Activated CD4-positive, alpha-beta memory T cell treated with anti-CD3 and anti-CD28 coated beads for 36 hours (primary cell): ENCODE results near the gene BRI3. TPM values are rescaled to one million over a fixed set of nuclear protein-coding genes. Genes with fewer than 3 reads are reported as not detected.
"Not testable (repeated sequence)": the region's sequence is repeated elsewhere in the genome, so short reads cannot be mapped to it uniquely, and the experiment has no call there.

Experiments used
- CTCF ChIA-PET: fragments of 350-600 bp; sonication (Branson Sonifier 250); formaldehyde crosslinking; loops from one replicate; lab custom pipeline; 2021; ENCODE audit warnings: antibody characterized with exemption, inconsistent platforms; lab: Charles Lee
- POLR2A ChIA-PET: fragments of 350-600 bp; sonication (Branson Sonifier 250); formaldehyde crosslinking; loops from one replicate; lab custom pipeline; 2021; ENCODE audit warnings: antibody characterized with exemption; lab: Charles Lee
- DNase-seq: peaks from one replicate; pipeline ENCODE4 v3.0.0-alpha.2; 2020
- H3K27ac Mint-ChIP-seq: one replicate; pipeline ENCODE4 v1.8.0; 2021; ENCODE audit warnings: mixed read lengths
- H3K27me3 Mint-ChIP-seq: one replicate; pipeline ENCODE4 v1.8.0; 2021; ENCODE audit warnings: mixed read lengths
- H3K36me3 Mint-ChIP-seq: one replicate; pipeline ENCODE4 v1.8.0; 2021; ENCODE audit warnings: mixed read lengths
- H3K4me1 Mint-ChIP-seq: one replicate; pipeline ENCODE4 v1.8.0; 2021; ENCODE audit warnings: low read depth, mixed read lengths
- H3K4me3 Mint-ChIP-seq: one replicate; pipeline ENCODE4 v1.8.0; 2021; ENCODE audit warnings: mild to moderate bottlenecking, mixed read lengths
- H3K9me3 Mint-ChIP-seq: one replicate; pipeline ENCODE4 v1.8.0; 2021; ENCODE audit warnings: mixed read lengths
- intact Hi-C: fragments of 100-400 bp; cut with micrococcal nuclease; formaldehyde crosslinking; loops from one replicate; pipeline ENCODE4 v1.15.1; 2023
- total RNA-seq, 2 experiments: library from RNA; stranded (reverse); gene quantifications; one replicate each; pipeline ENCODE4 v1.2.3, GENCODE V29; 2021

The BRI3 gene
- total RNA-seq, 2 experiments from 2014 or later: 52.0 to 52.9 TPM

DNA sequence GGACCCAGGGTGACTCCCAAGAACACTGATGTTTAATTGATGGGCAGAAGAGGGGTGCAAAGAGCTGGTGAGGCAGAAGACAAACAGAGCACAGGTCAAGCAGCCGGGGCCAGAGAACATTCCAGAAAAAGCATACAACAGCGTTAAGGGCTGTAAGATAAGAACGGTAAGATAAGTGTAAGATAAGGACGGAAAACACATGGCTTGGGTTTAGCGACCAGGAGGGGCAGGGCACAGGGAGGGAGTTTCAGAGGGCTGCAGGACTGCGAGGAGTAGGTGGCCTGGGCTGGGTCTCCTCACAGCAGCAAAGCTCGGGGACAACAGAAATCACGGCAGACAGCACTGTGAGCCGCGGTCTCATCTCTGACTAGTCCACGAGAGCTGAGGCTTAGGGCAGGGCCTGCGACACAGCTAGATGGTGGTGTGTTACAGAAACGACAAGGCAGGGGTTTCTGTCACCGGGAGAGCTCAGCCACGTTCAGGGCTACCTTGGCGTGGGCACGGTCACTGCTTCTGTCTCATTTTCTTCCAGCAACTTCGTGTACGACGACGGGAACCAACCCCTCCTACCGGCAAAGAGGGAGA lies 24.6 kb downstream of the BRI3 start:
- POLR2A ChIA-PET: no interaction called here
- H3K27me3 Mint-ChIP-seq: no peaks in the 10 kb centered on the region

DNA sequence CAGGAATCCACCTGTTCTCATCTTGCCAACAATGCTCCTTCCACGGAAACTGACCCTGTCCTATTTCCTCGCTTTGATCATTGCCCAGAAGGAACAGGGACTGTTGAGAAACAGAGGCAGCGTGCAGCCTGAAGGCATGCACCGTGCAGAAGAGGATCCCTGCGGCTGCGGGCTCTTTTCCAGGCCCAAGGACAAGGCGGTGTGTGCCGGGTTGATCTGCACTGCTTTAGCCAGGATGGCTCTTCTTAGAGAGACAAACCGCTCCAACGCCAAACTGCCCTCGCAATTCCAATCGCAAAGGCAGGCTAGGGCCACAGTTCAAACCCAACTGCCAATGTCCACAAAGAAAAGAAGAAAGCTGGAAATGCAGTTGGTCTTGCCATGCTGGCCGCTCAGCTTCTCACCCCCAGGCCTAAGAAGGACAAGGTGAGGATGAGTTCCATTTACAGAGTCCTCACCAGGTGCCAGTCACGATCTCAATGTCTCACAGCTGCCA lies 26.5 kb downstream of the BRI3 start:
- ChIA-PET POLR2A (no interaction called here), CTCF (no interaction called here)
- no peaks in the 10 kb centered on the region for H3K27me3 Mint-ChIP-seq
- no peak overlapping the region for H3K4me3 Mint-ChIP-seq
- intact Hi-C loops: no loop called here
- no peaks in the 10 kb centered on the region for H3K4me1 Mint-ChIP-seq
- H3K36me3 Mint-ChIP-seq: no peaks in the 10 kb centered on the region
- no peak overlapping the region for H3K27ac Mint-ChIP-seq
- H3K9me3 Mint-ChIP-seq: no peaks in the 10 kb centered on the region
- DNase-seq: no peak

More for the DNA sequence above, 24.6 kb downstream of the BRI3 start:
- intact Hi-C loops: no loop called here
- Mint-ChIP-seq H3K4me1 (no peaks in the 10 kb centered on the region), H3K27ac (no peak overlapping the region), H3K4me3 (no peak overlapping the region), H3K36me3 (no peaks in the 10 kb centered on the region), H3K9me3 (no peaks in the 10 kb centered on the region)
- no peak for DNase-seq
- CTCF ChIA-PET: interaction anchor here (0.6 kb wide), 1 partner anchor 26 kb away, joined by 3 read pairs; no protein-coding TSS in a partner anchor

DNA sequence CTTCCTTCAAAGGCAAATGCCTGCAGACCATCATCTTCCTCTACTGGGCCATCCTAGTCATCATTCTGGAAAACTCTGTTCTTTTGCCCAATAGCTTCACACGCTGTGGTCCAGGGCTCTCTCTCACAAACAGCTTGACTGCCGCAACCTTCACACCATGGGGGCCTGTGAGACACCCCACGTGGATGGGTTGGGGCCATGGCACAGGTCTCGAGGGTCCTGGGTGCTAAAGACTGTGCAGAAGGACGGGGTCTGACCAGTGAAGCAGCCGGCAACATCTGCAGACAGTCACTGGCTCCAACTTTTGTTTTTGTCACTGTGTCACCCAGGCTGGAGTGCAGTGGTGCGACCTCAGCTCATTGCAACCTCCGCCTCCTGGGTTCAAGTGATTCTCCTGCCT lies 28.1 kb downstream of the BRI3 start:
- Mint-ChIP-seq H3K27ac (no peak overlapping the region), H3K36me3 (no peaks in the 10 kb centered on the region), H3K4me3 (no peak overlapping the region), H3K4me1 (no peaks in the 10 kb centered on the region), H3K9me3 (no peaks in the 10 kb centered on the region), H3K27me3 (no peaks in the 10 kb centered on the region)
- intact Hi-C loops: no loop called here
- CTCF ChIA-PET: interaction anchor here (0.6 kb wide), 1 partner anchor 300 kb away, joined by 3 read pairs; no protein-coding TSS in a partner anchor
- POLR2A ChIA-PET: no interaction called here
- DNase-seq: no peak

DNA sequence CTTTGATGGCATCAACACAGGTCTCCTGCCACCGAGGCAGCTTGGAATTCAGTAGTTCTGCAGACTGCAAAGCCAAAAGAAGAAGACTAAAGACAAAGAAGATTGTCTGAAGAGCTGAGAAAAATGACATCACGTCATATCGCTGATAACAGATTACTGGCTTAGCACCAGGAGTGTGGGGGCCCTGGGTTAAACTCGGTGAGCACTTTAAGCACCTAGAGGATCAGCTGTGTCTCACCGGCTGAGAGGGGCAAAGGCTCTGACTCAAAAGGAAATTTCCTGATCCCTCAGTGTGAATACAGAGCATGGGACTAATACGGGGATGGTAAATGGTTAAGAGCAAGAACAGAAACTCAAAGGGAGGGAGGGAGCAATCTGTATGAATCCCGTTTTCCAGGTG lies 30.7 kb downstream of the BRI3 start:
- ChIA-PET POLR2A (no interaction called here), CTCF (no interaction called here)
- H3K27me3 Mint-ChIP-seq: no peaks in the 10 kb centered on the region
- no peaks in the 10 kb centered on the region for H3K4me1 Mint-ChIP-seq
- H3K4me3 Mint-ChIP-seq: no peak overlapping the region
- intact Hi-C loops: no loop called here
- H3K36me3 Mint-ChIP-seq: no peaks in the 10 kb centered on the region
- DNase-seq: no peak
- no peak overlapping the region for H3K27ac Mint-ChIP-seq
- no peaks in the 10 kb centered on the region for H3K9me3 Mint-ChIP-seq

DNA sequence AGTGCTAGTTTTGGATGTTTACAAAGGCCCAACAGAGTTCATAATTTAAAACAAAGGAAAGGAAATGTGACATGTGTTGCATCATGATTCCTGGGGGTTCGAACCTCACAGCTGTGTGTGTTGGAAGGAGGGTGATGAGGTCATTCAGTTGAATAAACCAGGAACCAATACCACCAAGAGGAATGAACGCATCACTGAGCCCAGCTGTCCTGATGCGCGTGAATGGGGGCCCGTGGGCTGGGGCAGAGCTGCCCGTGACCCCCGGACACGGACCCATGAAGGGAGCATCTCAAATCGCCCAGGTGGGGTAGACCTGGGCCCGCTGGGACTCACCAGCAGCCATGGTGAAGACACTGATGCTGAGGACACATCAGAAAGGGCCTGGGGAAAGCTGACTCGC lies 33.0 kb downstream of the BRI3 start:
- CTCF ChIA-PET: no interaction called here
- intact Hi-C loops: no loop called here

DNA sequence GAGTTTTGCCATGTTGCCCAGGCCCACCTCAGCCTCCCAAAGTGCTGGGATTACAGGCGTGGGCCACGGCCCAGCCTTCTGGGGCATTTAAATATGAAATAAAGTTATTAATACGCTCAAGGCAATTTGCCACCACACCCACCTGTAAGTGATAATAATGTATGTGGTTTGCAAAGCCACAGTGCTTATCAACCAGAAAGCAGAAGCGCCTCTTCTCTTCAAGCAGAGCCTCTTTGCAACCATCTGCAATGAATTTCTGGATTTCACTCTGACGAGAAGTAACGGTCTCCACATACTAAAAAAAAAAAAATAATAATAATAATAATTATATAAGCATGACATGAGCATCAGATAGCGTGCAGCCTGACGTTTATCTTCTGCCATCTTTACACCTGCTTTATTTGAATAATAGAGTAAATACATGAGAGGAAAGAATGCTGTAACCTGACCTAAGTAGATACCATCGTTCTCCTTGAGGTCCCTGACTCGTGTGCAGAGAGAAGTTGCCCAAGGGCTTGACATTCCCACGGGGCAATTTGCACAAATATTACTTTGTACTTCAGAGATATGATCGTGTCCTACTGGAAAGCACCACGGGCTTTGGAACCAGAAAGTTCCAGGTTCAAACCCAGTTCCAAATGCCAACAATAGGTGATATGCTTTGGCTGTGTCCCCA lies 34.0 kb downstream of the BRI3 start:
- H3K4me1 Mint-ChIP-seq: no peaks in the 10 kb centered on the region
- no peaks in the 10 kb centered on the region for H3K36me3 Mint-ChIP-seq
- no peak for DNase-seq
- ChIA-PET POLR2A (no interaction called here), CTCF (no interaction called here)
- H3K27me3 Mint-ChIP-seq: no peaks in the 10 kb centered on the region
- intact Hi-C loops: no loop called here
- H3K4me3 Mint-ChIP-seq: no peak overlapping the region
- H3K9me3 Mint-ChIP-seq: no peaks in the 10 kb centered on the region
- no peak overlapping the region for H3K27ac Mint-ChIP-seq

More for the DNA sequence above, 33.0 kb downstream of the BRI3 start:
- Mint-ChIP-seq H3K36me3 (no peaks in the 10 kb centered on the region), H3K4me3 (no peak overlapping the region), H3K27ac (no peak overlapping the region), H3K4me1 (no peaks in the 10 kb centered on the region), H3K9me3 (no peaks in the 10 kb centered on the region), H3K27me3 (no peaks in the 10 kb centered on the region)
- DNase-seq: no peak
- POLR2A ChIA-PET: no interaction called here

DNA sequence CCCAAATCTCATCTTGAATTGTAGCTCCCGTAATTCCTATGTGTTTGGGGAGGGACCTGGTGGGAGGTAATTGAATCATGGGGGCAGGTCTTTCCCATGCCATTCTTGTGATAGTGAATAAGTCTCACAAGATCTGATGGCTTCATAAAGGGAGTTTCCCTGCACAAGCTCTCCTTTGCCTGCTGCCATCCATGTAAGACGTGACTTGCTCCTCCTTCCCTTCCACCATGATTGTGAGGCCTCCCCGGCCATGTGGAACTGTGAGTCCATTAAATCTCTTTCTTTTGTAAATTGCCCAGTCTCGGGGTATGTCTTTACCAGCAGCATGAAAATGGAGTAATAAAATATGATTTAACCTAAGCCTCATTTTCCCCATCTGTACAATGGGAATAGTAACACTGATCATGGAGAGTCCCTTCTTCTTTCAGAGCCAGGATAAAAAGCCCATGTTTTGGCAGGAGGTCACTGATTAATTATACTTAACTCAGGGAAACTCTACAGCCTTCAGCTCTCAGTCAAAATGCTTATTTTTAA lies 34.6 kb downstream of the BRI3 start:
- H3K36me3 Mint-ChIP-seq, H3K4me1 Mint-ChIP-seq, CTCF ChIA-PET, H3K27me3 Mint-ChIP-seq, H3K27ac Mint-ChIP-seq, POLR2A ChIA-PET, DNase-seq, intact Hi-C loops, H3K4me3 Mint-ChIP-seq, H3K9me3 Mint-ChIP-seq: not testable (repeated sequence)

DNA sequence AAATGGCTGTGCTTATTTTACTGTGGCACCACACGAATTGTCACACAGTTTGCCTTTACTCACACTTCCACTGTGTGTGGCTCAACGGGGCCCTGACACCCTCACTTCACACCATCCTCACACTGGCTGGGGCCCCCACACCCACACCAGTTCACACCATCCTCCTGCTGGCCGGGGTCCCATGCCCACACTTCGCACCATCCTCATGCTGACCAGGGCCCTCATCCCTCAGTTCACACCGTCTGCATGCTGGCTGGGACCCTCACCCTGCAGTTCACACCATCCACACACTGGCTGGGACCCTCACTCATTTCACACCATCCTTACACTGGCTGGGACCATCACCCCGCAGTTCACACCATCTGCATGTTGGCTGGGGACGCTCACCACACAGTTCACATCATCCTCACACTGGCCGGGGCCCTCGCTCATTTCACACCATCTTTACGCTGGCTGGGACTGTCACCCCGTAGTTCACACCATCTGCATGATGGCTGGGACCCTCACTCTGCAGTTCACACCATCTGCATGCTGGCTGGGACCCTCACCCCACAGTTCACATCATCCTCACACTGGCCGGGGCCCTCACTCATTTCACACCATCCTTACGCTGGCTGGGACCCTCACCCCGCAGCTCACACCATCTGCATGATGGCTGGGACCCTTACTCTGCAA lies 36.0 kb downstream of the BRI3 start:
- Mint-ChIP-seq H3K36me3 (no peaks in the 10 kb centered on the region), H3K9me3 (no peaks in the 10 kb centered on the region), H3K4me1 (no peaks in the 10 kb centered on the region), H3K27me3 (peaks cover 4% of the 10 kb centered on the region), H3K27ac (no peak overlapping the region), H3K4me3 (no peak overlapping the region)
- intact Hi-C loops: no loop called here
- CTCF ChIA-PET: no interaction called here
- POLR2A ChIA-PET: no interaction called here
- DNase-seq: no peak

DNA sequence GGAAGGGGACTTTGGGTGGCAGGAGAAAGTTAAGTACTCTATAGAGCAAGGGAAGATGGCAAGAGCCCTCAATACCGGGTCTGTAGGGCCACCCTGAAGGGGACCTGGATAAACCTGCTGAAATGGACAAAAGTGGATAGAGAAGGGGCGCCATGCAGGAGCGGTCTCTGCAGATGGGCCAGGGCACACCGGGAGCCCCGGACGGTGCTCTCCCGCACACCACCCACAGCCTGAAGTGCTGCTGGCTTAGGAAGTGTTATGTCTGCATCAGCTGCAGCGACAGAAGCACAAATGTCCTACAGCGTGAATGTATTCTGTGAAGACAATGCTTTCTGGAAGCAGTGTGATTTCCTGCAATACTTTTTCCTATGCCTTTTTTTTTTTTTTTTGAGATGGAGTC lies 37.7 kb downstream of the BRI3 start:
- Mint-ChIP-seq H3K27ac (no peak overlapping the region), H3K9me3 (no peaks in the 10 kb centered on the region), H3K27me3 (peaks cover 11% of the 10 kb centered on the region), H3K36me3 (no peaks in the 10 kb centered on the region), H3K4me1 (peaks cover under 1% of the 10 kb centered on the region), H3K4me3 (no peak overlapping the region)
- ChIA-PET POLR2A (no interaction called here), CTCF (no interaction called here)
- no peak for DNase-seq
- intact Hi-C loops: no loop called here

DNA sequence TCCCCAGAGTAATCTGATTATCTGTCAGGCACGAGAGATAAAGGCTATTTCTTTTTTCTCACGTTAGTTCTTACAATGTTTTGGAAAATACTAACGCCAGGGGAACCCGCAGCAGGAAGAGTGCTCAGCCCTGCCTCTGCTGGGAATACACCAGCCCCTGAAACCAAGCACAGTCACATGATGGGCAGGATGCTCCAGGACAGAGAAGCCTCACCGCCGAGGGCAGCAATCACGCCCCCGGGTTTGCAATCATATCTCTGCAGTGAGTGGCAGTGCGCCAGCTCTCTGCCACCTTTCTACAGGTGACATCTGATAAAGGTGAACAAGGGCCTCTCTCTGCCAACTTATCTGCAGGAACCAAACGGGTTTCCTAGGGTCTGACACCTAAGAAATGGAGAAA lies 39.8 kb downstream of the BRI3 start:
- CTCF ChIA-PET: no interaction called here
- DNase-seq: no peak
- no peak overlapping the region for H3K27ac Mint-ChIP-seq

DNA sequence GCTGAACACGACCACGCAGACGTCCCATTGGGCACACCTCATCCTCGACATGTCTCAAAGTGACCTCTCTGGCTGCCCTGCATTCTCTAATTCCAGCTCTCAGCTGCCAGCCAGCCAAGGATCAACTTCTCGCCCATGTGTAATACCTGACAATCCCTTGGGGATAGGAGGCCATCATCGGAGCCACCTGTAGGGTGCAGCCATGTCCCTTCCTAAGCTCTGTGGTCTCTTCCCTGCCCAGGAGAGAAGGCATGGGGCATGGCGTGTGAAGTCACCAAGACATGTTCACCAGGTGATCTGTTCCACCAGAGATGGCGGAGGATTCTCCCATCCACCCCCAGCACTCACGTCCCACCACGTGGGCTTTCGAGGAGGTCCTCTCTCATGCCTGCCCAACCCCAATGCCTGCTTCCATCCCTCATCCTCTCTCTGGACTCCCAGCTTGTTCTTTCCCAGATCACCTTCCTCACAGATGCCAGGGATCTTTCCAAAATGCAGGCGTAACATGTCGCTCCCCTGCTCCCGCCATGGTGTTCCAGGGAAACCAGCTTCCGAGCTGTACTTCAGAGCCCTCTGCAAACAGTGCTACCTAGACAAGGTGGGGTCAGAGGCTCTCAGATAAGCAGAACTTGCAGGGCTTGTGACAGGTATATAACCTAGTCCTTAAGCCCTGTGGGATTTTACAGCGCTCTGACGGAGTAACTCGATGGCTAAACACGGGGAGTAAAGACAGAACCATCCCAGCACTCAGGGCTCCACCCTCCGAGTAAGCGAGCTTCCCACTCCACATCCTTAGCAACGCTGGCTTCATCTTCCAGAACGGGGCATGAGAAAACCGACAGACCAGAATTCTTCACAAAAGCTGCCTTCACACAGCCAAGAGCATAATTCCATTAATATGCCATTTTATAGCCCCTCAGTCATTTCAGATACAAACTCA lies 41.1 kb downstream of the BRI3 start:
- H3K27ac Mint-ChIP-seq: no peak overlapping the region
- intact Hi-C loops: no loop called here
- H3K27me3 Mint-ChIP-seq: peaks cover 13% of the 10 kb centered on the region
- ChIA-PET CTCF (no interaction called here), POLR2A (no interaction called here)
- no peak overlapping the region for H3K4me3 Mint-ChIP-seq
- no peaks in the 10 kb centered on the region for H3K9me3 Mint-ChIP-seq
- DNase-seq: no peak
- H3K36me3 Mint-ChIP-seq: no peaks in the 10 kb centered on the region
- peaks cover 2% of the 10 kb centered on the region for H3K4me1 Mint-ChIP-seq

More for the DNA sequence above, 39.8 kb downstream of the BRI3 start:
- Mint-ChIP-seq H3K36me3 (no peaks in the 10 kb centered on the region), H3K27me3 (peaks cover 13% of the 10 kb centered on the region), H3K4me1 (peaks cover 2% of the 10 kb centered on the region), H3K4me3 (no peak overlapping the region), H3K9me3 (no peaks in the 10 kb centered on the region)
- intact Hi-C loops: no loop called here
- POLR2A ChIA-PET: no interaction called here
